ENCODE data around the gene LHX4. TPM values are rescaled to one million over a fixed set of nuclear protein-coding genes. Genes with fewer than 3 reads are reported as not detected.

The LHX4 gene
- total RNA-seq, 4 donors from 2014 or later, result 0.08 to 1.2 (median 0.31) TPM

- Histone ChIP-seq H3K4me1 (no peaks in the 10 kb centered on the region), H3K27ac (no peak overlapping the region), H3K27me3 (no peaks in the 10 kb centered on the region), H3K4me3 (no peak overlapping the region), H3K9me3 (no peaks in the 10 kb centered on the region), H3K36me3 (peaks cover 28% of the 10 kb centered on the region)
- TF ChIP-seq POLR2A (IDR thresholded peaks at IDR 0.05), result no peak
- TF ChIP-seq, protein P1, sequence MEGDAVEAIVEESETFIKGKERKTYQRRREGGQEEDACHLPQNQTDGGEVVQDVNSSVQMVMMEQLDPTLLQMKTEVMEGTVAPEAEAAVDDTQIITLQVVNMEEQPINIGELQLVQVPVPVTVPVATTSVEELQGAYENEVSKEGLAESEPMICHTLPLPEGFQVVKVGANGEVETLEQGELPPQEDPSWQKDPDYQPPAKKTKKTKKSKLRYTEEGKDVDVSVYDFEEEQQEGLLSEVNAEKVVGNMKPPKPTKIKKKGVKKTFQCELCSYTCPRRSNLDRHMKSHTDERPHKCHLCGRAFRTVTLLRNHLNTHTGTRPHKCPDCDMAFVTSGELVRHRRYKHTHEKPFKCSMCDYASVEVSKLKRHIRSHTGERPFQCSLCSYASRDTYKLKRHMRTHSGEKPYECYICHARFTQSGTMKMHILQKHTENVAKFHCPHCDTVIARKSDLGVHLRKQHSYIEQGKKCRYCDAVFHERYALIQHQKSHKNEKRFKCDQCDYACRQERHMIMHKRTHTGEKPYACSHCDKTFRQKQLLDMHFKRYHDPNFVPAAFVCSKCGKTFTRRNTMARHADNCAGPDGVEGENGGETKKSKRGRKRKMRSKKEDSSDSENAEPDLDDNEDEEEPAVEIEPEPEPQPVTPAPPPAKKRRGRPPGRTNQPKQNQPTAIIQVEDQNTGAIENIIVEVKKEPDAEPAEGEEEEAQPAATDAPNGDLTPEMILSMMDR (IDR thresholded peaks at IDR 0.05), result no peak
- TF ChIP-seq POLR2AphosphoS5 (IDR thresholded peaks at IDR 0.05), result no peak
- no peak for TF ChIP-seq EP300 (IDR thresholded peaks at IDR 0.05)
- DNase-seq (ENCODE audit: low spot score in 2 of 2), result no peak
- WGBS, result 93% methylated on average over 4 of the region's 4 CpGs
Measured at GRCh38 chr1:180283098-180283497, 53.0 kb downstream of the LHX4 start.

- Histone ChIP-seq H3K27me3 (no peaks in the 10 kb centered on the region), H3K4me1 (no peaks in the 10 kb centered on the region), H3K9me3 (no peaks in the 10 kb centered on the region), H3K4me3 (no peak overlapping the region), H3K27ac (no peak overlapping the region), H3K36me3 (peaks cover 16% of the 10 kb centered on the region)
- TF ChIP-seq, protein P1 (IDR thresholded peaks at IDR 0.05), result no peak
- TF ChIP-seq POLR2AphosphoS5 (IDR thresholded peaks at IDR 0.05), result no peak
- no peak for TF ChIP-seq POLR2A (IDR thresholded peaks at IDR 0.05)
- no peak for TF ChIP-seq EP300 (IDR thresholded peaks at IDR 0.05)
- DNase-seq (ENCODE audit: low spot score in 2 of 2), result no peak
Measured at GRCh38 chr1:180286417-180286816, 56.4 kb downstream of the LHX4 start.

- Histone ChIP-seq H3K36me3 (peaks cover 15% of the 10 kb centered on the region), H3K4me1 (no peaks in the 10 kb centered on the region), H3K9me3 (no peaks in the 10 kb centered on the region), H3K27me3 (no peaks in the 10 kb centered on the region), H3K27ac (no peak overlapping the region), H3K4me3 (no peak overlapping the region)
- TF ChIP-seq POLR2A (IDR thresholded peaks at IDR 0.05) (no peak), EP300 (IDR thresholded peaks at IDR 0.05) (no peak), POLR2AphosphoS5 (IDR thresholded peaks at IDR 0.05) (no peak)
- TF ChIP-seq, protein P1 (IDR thresholded peaks at IDR 0.05), result no peak
- no peak for DNase-seq (ENCODE audit: low spot score in 2 of 2)
- WGBS, result 63% methylated on average over 3 of the region's 3 CpGs
Measured at GRCh38 chr1:180287988-180288705, 58.1 kb downstream of the LHX4 start.

GRCh38 chr1:180288940-180289339 is 58.9 kb downstream of the LHX4 start:
- Histone ChIP-seq H3K27ac (no peak overlapping the region), H3K4me3 (no peak overlapping the region), H3K9me3 (no peaks in the 10 kb centered on the region), H3K27me3 (no peaks in the 10 kb centered on the region), H3K36me3 (peaks cover 15% of the 10 kb centered on the region), H3K4me1 (no peaks in the 10 kb centered on the region)
- no peak for DNase-seq (ENCODE audit: low spot score in 2 of 2)
- 89% methylated on average over 1 of the region's 1 CpG for WGBS
- TF ChIP-seq POLR2AphosphoS5 (IDR thresholded peaks at IDR 0.05) (no peak), EP300 (IDR thresholded peaks at IDR 0.05) (no peak), POLR2A (IDR thresholded peaks at IDR 0.05) (no peak)
- TF ChIP-seq, protein P1 (IDR thresholded peaks at IDR 0.05), result no peak

- Histone ChIP-seq H3K4me1 (no peaks in the 10 kb centered on the region), H3K9me3 (no peaks in the 10 kb centered on the region), H3K4me3 (no peak overlapping the region), H3K36me3 (peaks cover 8% of the 10 kb centered on the region), H3K27ac (no peak overlapping the region), H3K27me3 (no peaks in the 10 kb centered on the region)
- WGBS, result 96% methylated on average over 6 of the region's 6 CpGs
- TF ChIP-seq POLR2A (IDR thresholded peaks at IDR 0.05), result no peak
- TF ChIP-seq POLR2AphosphoS5 (IDR thresholded peaks at IDR 0.05), result no peak
- no peak for TF ChIP-seq EP300 (IDR thresholded peaks at IDR 0.05)
- TF ChIP-seq, protein P1 (IDR thresholded peaks at IDR 0.05), result no peak
- DNase-seq (ENCODE audit: low spot score in 2 of 2), result no peak
Measured at GRCh38 chr1:180290265-180291001, 60.4 kb downstream of the LHX4 start.

Data from suprapubic skin (tissue), 4 donors.